ENCODE data around the gene TEAD2. TPM values are rescaled to one million over a fixed set of nuclear protein-coding genes. Genes with fewer than 3 reads are reported as not detected.
"Not testable (repeated sequence)": the region's sequence is repeated elsewhere in the genome, so short reads cannot be mapped to it uniquely, and the experiment has no call there.

TEAD2 gene
- total RNA-seq, 1 experiment from 2014 or later: 56.2 TPM

GRCh38 chr19:49333418-49333805 is 28.8 kb downstream of the TEAD2 start:
- ATAC-seq: no peak
- Histone ChIP-seq H3K4me3 (ENCODE audit: low read length) (no peak overlapping the region), H3K4me2 (ENCODE audit: low read length) (no peak overlapping the region), H3K79me2 (ENCODE audit: low read length) (no peaks in the 10 kb centered on the region), H3K27ac (ENCODE audit: low read length) (no peak overlapping the region), H3K9me3 (ENCODE audit: low read length) (no peaks in the 10 kb centered on the region), H3F3A (ENCODE audit: low read length, unreplicated experiment) (no peaks in the 10 kb centered on the region), H3K36me3 (ENCODE audit: low read depth, low read length) (no peaks in the 10 kb centered on the region), H2AFZ (ENCODE audit: low read length) (no peak overlapping the region), H3K9ac (ENCODE audit: low read length) (no peak overlapping the region), H4K20me1 (ENCODE audit: low read length) (no peaks in the 10 kb centered on the region), H3K4me1 (ENCODE audit: insufficient read depth, low read length) (no peaks in the 10 kb centered on the region), H3K9me2 (replicated peaks; ENCODE audit: low read length) (no peaks in the 10 kb centered on the region), H3K27me3 (ENCODE audit: low read length) (no peaks in the 10 kb centered on the region)
- POLR2A ChIA-PET (ENCODE audit: unreplicated experiment): no interaction called here
- CTCF ChIA-PET: no interaction called here
- intact Hi-C loops (cut with micrococcal nuclease): no loop called here
- no TSS peak for BruUV-seq (replicated peaks)
- no peak for DNase-seq
- no peak for TF ChIP-seq EZH2 (IDR thresholded peaks at IDR 0.05; ENCODE audit: low read length, unreplicated experiment)
- TF ChIP-seq, protein P1, sequence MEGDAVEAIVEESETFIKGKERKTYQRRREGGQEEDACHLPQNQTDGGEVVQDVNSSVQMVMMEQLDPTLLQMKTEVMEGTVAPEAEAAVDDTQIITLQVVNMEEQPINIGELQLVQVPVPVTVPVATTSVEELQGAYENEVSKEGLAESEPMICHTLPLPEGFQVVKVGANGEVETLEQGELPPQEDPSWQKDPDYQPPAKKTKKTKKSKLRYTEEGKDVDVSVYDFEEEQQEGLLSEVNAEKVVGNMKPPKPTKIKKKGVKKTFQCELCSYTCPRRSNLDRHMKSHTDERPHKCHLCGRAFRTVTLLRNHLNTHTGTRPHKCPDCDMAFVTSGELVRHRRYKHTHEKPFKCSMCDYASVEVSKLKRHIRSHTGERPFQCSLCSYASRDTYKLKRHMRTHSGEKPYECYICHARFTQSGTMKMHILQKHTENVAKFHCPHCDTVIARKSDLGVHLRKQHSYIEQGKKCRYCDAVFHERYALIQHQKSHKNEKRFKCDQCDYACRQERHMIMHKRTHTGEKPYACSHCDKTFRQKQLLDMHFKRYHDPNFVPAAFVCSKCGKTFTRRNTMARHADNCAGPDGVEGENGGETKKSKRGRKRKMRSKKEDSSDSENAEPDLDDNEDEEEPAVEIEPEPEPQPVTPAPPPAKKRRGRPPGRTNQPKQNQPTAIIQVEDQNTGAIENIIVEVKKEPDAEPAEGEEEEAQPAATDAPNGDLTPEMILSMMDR (conservative IDR thresholded peaks at IDR 0.05; ENCODE audit: low read depth, low read length): no peak
- TF ChIP-seq EZH2phosphoT487 (IDR thresholded peaks at IDR 0.05; ENCODE audit: borderline replicate concordance, low read length): no peak

- H3K9me2 ChIP-seq (replicated peaks; ENCODE audit: low read length); DNase-seq; H3K9me3 ChIP-seq (ENCODE audit: low read length); H3K79me2 ChIP-seq (ENCODE audit: low read length); H3K4me2 ChIP-seq (ENCODE audit: low read length); H3K27ac ChIP-seq (ENCODE audit: low read length); intact Hi-C loops (cut with micrococcal nuclease); CTCF ChIA-PET; POLR2A ChIA-PET (ENCODE audit: unreplicated experiment); H3F3A ChIP-seq (ENCODE audit: low read length, unreplicated experiment); H3K4me1 ChIP-seq (ENCODE audit: insufficient read depth, low read length); H3K9ac ChIP-seq (ENCODE audit: low read length); ATAC-seq; H3K4me3 ChIP-seq (ENCODE audit: low read length); H3K27me3 ChIP-seq (ENCODE audit: low read length); H2AFZ ChIP-seq (ENCODE audit: low read length); H4K20me1 ChIP-seq (ENCODE audit: low read length); BruUV-seq (replicated peaks); H3K36me3 ChIP-seq (ENCODE audit: low read depth, low read length): not testable (repeated sequence)
Observed at GRCh38 chr19:49332691-49333417, 29.4 kb downstream of the TEAD2 start.

- no peak overlapping the region for H3K27ac ChIP-seq (ENCODE audit: low read length)
- no peaks in the 10 kb centered on the region for H4K20me1 ChIP-seq (ENCODE audit: low read length)
- H3F3A ChIP-seq (ENCODE audit: low read length, unreplicated experiment): no peaks in the 10 kb centered on the region
- no peak overlapping the region for H2AFZ ChIP-seq (ENCODE audit: low read length)
- TF ChIP-seq, protein P1 (conservative IDR thresholded peaks at IDR 0.05; ENCODE audit: low read depth, low read length): no peak
- intact Hi-C loops (cut with micrococcal nuclease): no loop called here
- H3K27me3 ChIP-seq (ENCODE audit: low read length): no peaks in the 10 kb centered on the region
- H3K4me1 ChIP-seq (ENCODE audit: insufficient read depth, low read length): no peaks in the 10 kb centered on the region
- H3K79me2 ChIP-seq (ENCODE audit: low read length): no peaks in the 10 kb centered on the region
- no peaks in the 10 kb centered on the region for H3K36me3 ChIP-seq (ENCODE audit: low read depth, low read length)
- H3K9me2 ChIP-seq (replicated peaks; ENCODE audit: low read length): no peaks in the 10 kb centered on the region
- ATAC-seq (peak; percentile 69; the same call in 1 of the 2 replicates), DNase-seq (peak; percentile 55)
- POLR2A ChIA-PET (ENCODE audit: unreplicated experiment): interaction anchor here (0.5 to 0.7 kb wide), 3 partner anchors 8 to 150 kb away, joined by 3 to 11 read pairs (median 9); no protein-coding TSS in a partner anchor
- no TSS peak for BruUV-seq (replicated peaks)
- CTCF ChIA-PET: no interaction called here
- no peak overlapping the region for H3K9ac ChIP-seq (ENCODE audit: low read length)
- H3K4me2 ChIP-seq (ENCODE audit: low read length): no peak overlapping the region
- H3K9me3 ChIP-seq (ENCODE audit: low read length): no peaks in the 10 kb centered on the region
- H3K4me3 ChIP-seq (ENCODE audit: low read length): no peak overlapping the region
Observed at GRCh38 chr19:49331616-49332055, 30.6 kb downstream of the TEAD2 start.

DNA sequence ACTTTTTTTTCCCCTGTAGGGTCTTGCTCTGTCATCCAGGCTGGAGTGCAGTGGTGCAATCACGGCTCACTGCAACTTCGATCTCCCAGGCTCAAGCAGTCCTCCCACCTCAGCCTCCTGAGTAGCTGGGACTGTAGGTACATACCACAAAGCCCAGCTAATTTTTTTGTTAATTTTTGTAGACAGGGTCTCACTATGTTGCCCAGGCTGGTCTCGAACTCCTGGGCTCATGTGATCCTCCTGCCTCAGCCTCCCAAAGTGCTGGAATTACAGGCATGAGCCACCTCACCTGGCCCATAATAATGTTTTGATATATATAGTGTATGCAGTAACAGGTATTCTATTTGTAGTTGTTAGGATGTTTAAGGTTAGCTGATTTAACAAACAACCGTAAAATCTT is 31.0 kb downstream of the TEAD2 start:
- CTCF ChIA-PET; H3K36me3 ChIP-seq (ENCODE audit: low read depth, low read length); H3K9ac ChIP-seq (ENCODE audit: low read length); H3K4me2 ChIP-seq (ENCODE audit: low read length); H3K9me3 ChIP-seq (ENCODE audit: low read length); H2AFZ ChIP-seq (ENCODE audit: low read length); BruUV-seq (replicated peaks); H3K9me2 ChIP-seq (replicated peaks; ENCODE audit: low read length); H3K79me2 ChIP-seq (ENCODE audit: low read length); DNase-seq; H3F3A ChIP-seq (ENCODE audit: low read length, unreplicated experiment); intact Hi-C loops (cut with micrococcal nuclease); ATAC-seq; H3K27me3 ChIP-seq (ENCODE audit: low read length); H3K27ac ChIP-seq (ENCODE audit: low read length); H3K4me3 ChIP-seq (ENCODE audit: low read length); H3K4me1 ChIP-seq (ENCODE audit: insufficient read depth, low read length); H4K20me1 ChIP-seq (ENCODE audit: low read length): not testable (repeated sequence)
- POLR2A ChIA-PET (ENCODE audit: unreplicated experiment): interaction anchor here (0.6 to 0.7 kb wide), 2 partner anchors 8 kb away, joined by 9 to 11 read pairs; no protein-coding TSS in a partner anchor
